ENCODE results near the gene AUTS2. TPM values are rescaled to one million over a fixed set of nuclear protein-coding genes. Genes with fewer than 3 reads are reported as not detected.

AUTS2 gene
- total RNA-seq, 2 donors from 2014 or later, result 43.4 to 52.9 TPM

DNA sequence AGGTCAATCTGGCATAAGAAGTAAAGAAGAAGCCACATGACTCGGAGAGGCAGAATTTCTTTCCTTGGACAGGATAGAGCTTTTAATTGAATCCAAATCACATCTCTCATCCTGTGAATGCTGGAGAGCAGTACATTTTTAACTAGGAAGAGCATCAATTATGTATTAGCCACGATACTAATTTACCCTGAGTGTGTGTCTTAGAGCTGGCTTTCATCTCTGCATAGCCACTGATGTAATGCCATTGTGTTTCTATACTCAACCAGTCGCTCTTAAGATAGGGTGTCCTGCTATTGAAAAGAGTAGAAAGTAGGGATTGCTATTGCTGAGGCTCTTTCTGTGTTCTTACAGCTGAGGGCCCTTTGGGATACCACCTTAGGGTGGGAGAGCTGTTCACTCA lies 280.3 kb downstream of the AUTS2 start:
- DNase-seq (ENCODE audit: low spot score), result no peak
- intact Hi-C loops (cut with DNase I), result no loop called here

DNA sequence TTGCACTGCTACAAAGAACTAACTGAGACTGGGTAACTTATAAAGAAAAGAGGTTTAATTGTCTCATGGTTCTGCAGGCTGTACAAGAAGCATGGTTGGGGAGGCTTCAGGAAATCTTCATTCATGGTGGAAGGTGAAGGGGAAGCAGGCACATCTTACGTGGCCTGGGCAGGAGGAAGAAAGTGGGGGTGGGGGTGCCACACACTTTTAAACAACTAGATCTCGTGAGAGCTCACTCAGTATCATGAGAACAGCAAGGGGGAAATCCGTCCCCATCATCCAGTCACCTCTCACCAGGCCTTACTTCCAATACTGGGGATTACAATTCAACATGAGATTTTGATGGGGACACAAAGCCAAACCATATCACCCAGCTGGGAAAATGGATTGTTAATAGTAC lies 281.7 kb downstream of the AUTS2 start:
- intact Hi-C loops (cut with DNase I), result no loop called here
- DNase-seq (ENCODE audit: low spot score), result no peak

DNA sequence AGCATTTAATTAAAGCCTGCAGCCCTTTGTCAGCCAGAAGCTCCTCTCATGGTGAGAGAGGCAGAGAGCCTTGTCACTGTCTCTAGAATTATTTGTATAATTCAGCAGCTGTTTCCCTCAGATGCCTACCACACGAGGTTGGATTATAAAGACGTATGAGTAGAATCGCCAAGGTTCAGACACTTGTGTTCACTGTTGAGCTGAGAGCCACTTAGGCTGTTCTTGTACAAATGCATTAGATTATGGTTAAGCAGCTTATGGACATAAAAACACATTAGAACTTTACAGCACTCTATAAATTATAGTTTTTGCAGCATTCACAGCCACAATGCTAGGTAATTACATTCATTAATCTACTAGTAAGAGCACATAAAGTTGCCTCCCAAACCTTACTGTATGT lies 282.6 kb downstream of the AUTS2 start:
- DNase-seq (ENCODE audit: low spot score), result no peak
- intact Hi-C loops (cut with DNase I), result no loop called here

DNA sequence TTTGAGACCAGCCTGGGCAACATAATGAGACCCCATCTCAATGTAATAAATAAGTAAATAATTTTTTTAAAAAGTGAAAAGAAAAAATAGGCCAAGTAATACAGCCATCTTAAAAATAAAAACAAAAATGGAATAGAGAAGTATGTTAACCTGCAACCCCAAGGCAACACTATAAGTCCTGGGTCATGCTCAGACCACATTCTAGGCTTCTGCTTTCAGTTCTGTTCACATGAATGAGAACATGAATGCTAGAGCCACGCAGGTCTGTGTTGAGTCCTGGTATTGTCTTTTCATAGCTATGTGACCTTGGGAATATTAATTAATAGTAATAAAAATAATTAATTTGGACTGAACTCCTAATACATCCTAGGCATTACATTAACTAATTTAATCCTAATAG lies 284.0 kb downstream of the AUTS2 start:
- intact Hi-C loops (cut with DNase I), result no loop called here
- no peak for DNase-seq (ENCODE audit: low spot score)

DNA sequence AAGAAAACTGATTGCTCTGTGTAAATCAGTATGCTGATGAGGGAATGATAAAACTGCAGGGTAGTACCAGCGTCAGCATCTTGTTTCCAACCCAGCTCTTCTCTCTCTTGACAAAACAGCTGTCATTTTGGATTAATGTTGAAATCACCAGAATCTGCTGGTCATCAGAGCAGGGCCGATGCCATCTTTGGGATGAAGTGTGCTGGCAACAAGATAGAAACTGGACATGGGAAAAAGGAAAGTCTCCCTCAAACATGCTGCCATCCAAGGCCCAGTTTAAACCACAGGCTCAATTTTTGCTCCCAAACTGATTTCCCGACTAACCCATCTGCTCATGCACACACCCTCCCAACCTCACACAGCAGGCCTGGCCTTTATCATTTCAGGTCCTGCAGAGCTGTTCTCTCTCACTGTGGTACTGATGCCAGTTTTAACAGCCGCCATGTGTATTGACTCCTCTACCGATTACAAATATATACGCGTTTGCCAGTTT lies 285.2 kb downstream of the AUTS2 start:
- intact Hi-C loops (cut with DNase I), result no loop called here
- DNase-seq (ENCODE audit: low spot score), result no peak

DNA sequence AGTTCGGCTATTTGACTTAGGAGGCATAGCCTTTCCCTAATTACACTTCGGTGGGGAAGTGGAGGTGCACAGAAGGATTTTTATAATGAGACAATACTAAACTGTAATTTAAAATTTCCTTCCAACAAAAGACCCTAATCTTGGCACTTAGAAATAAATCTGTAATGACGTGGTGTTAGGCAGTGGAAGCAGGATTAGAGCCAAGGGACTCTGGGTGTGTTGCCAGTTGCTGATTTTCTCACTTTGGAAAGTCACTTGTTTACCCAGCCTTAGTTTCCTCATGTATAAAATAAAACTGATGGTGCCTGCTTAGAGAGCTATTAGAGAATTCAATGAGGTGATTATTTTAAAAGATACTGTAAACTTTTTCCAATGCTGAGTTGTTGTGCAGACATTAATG lies 287.2 kb downstream of the AUTS2 start:
- DNase-seq (ENCODE audit: low spot score), result no peak
- intact Hi-C loops (cut with DNase I), result no loop called here

DNA sequence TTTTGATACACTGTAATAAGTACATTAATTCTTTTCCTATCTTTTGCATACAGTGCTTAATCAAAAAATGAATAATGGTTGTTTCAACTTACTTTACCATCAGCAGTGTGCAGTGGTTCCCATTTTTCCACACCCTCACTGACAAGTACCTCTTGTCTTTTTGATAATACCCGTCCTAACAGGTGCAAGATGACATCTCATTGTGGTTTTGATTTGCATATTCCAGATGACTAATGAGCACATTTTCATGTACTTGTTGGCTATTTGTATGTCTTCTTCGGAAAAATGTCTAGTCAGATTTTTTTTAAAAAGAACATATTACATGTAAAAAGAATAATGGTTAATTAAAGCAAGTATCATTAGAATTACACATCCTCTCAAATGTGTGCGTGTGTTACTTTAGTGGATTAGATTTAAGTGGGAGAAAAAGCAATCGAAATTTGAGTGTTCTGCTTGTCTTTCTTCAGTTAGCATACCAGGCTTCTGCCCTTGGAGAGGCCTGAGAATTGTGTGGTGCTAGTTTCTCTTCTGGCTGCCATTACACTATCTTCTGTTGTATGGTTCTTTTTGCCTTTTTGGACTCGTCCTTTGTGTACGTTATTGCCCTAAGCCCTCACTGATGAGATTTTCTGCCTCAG lies 291.2 kb downstream of the AUTS2 start:
- DNase-seq (ENCODE audit: low spot score), result no peak
- intact Hi-C loops (cut with DNase I), result no loop called here

DNA sequence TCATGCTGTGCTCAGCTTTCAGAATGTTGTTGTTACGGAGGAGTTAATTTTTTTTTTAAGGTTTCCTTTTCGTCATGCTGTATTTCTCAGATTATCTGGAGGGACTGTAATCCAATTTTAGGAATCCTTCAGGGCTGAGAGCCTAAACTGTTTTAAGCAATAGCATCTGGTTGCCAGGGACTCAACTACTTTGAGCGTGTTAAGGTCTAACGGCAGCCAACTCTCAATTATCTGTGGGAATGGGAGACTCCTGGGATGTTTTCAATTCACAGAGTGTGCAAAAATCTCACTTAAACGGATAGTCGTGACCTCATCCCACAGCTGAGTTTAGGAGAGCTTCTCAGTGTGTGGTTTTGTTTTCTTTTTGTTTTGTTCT lies 291.7 kb downstream of the AUTS2 start:
- DNase-seq (ENCODE audit: low spot score), result no peak

DNA sequence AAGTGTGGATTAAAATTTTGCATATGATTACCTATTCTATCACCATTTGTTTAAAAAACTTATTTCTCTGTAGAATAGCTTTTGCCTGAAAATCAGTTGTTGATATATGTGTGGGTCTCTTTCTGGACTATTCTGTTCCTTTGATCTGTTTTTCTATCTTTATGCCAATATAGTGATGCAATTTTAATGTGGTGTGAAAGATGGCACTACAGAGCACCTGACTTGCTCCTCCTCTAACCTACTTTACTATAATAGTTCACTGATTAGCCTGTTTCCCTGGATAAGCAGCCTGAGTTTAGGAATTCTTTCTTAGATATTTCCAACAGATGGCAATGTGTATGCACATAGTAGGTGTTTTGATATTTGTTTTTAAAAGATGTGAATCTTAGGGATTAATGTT lies 294.5 kb downstream of the AUTS2 start:
- no peak for DNase-seq (ENCODE audit: low spot score)
- intact Hi-C loops (cut with DNase I), result no loop called here

More for the DNA sequence above, 291.7 kb downstream of the AUTS2 start:
- intact Hi-C loops (cut with DNase I), result no loop called here

DNA sequence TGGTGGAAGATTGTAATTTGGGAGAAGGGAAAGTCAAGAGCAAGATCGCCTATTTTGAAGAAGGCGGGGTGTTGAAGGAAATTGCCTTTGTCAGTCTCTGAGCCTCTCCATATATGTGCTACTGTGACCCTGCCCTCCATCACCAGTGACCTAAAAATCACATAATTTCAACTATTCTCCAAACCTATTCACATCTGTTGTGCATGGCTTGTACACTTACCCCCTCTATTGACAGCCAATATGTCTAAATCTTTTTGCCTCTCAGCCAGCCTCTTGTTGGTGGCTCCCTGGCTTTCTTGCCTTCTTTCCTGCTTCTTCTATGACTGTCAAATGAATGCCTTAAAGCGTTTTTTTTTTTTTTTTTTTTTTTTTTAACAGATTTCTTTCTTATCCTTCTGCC lies 295.6 kb downstream of the AUTS2 start:
- intact Hi-C loops (cut with DNase I), result no loop called here
- no peak for DNase-seq (ENCODE audit: low spot score)

DNA sequence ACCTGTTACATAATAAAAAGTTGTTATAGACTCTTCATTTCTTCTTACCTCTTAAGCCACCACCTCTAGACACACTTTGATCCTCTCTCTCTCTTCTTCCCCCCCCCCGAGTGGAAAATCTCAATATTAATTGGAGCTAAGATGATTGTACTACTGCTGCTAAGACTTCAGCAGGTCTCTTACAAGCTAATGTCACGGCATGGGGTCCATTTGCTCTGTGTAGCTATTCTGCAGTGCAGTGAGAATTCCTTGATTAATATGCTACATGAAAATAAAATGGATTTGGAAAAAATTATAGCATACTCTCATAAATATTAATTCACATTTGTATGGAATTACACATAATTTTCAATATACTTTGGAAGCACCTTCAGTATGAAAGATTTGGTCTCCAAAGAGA lies 297.2 kb downstream of the AUTS2 start:
- intact Hi-C loops (cut with DNase I), result no loop called here
- DNase-seq (ENCODE audit: low spot score), result no peak

DNA sequence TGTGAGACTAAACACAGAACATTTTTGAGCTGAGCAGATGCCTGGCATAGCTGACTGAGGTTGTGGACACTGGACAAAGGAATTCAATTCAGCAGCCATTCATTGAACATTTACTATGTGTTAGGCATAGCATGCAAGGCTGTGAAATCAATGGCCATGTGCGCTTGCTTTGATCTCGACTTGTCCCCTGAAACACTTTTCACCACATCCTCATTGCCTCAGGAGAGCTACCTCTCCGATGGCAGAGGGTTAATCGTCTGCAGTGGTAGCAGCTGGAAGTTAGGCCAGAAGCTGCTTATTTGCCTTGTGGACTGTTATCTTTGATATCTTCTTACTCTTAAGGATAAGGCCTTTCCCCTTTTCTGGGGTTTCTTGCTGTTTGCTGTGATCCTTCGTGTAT lies 297.8 kb downstream of the AUTS2 start:
- intact Hi-C loops (cut with DNase I), result no loop called here

DNA sequence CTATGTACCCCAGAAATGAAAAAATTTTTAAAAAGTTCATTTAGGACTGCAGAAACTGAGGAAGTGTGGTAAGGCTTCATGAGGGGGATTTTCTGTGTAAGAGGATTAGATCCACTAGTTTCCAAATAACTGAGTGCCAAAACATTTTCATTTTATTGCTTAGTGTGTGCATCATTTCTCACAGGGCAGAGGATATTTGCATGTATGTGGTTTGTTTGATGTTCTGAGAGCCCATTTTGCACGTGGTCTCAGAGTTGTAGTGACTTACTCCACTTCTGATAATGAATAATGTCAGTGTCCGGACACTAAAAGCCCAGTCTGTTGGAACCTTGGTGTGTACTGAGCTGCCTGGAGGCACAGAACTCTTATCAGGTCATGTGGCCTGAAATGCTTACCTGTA lies 299.9 kb downstream of the AUTS2 start:
- intact Hi-C loops (cut with DNase I), result no loop called here
- no peak for DNase-seq (ENCODE audit: low spot score)

More for the DNA sequence above, 297.8 kb downstream of the AUTS2 start:
- no peak for DNase-seq (ENCODE audit: low spot score)

DNA sequence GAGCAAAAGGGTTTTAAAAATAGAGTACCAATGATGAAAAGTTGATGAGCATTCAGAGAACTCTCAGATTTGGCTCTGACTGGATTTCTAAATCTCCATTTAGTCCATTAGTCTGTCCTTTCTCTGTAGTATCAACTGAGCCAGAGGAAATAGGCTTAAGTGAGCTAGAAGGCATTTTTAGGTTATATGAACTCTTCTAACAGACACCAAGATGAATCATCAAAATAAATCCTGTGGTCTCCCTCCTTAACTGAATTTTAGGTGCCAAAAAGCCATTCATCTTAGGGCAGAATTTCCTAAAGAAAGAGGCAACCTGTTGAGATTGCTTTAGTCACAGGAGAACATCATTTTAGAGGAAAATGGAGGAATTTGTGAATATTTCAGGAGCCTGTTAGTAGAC lies 305.1 kb downstream of the AUTS2 start:
- DNase-seq (ENCODE audit: low spot score), result no peak
- intact Hi-C loops (cut with DNase I), result no loop called here

DNA sequence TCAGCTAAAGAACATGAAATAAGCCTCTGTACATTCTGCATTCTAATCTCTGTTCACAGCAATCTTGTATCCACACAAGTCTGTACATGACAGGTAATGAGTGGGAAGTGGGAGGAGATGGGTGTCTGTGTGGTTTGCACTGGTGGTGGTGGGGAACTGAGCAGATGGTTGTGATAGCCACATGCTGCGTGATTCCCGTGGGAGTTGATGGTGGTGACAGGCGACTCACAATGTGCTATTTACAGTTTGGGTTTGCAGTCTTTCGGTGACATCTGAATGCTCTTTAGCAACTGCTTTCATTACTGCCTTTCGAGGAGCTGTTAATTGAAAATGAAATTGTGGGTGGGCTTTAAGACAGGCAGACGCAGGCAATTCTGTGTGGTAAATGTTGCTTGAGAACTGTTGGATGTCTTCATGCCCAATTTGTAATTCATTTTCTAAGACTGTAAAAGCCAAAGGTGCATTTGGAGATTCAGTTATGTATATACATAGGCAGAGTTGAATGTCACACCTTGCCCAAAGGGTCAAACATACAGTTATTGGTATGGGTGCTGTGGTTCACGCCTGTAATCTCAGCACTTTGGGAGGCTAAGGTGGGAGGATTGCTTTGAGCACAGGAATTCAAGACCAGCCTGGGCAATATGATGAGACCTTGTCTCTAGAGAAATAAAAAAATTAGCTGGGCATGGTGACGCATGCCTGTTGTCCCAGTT lies 308.2 kb downstream of the AUTS2 start:
- DNase-seq (ENCODE audit: low spot score), result no peak
- intact Hi-C loops (cut with DNase I), result no loop called here

DNA sequence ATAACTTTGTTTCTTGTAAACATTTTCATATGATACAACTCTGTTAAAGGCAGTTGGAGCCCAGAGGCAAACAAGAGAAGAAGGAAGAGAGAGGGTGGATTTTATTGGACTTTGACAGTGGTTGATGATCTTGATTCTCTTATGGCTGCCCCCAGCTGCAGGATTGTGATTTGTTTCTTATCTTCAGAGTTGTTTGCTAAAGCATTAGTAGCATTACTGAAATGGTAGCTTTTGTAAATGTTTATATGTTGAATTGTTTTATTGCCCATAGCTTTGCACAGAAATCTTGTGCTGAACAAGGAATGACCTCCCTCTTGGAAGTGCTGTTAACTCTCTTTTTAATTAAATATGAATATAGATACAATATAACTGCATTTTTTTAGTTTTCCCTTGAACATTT lies 309.4 kb downstream of the AUTS2 start:
- no peak for DNase-seq (ENCODE audit: low spot score)
- intact Hi-C loops (cut with DNase I), result no loop called here

DNA sequence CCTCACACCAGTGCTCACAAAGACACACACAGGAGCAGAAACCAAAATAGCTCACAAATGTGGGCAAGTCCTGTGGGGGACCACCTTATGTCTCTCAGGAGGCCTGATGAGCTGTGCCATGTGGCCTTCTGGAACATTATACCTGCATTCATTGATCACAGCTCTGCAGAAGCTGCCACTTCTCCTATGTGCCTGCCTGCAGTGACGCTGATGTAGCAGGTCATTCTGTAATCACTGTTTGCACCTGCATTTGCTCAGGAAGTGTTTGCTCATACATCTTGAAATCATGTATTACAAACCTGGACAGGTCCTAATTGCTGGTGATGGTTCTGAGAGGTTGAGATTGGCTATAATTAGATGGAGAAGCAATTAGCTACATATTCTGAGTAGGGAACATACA lies 310.2 kb downstream of the AUTS2 start:
- intact Hi-C loops (cut with DNase I), result no loop called here
- no peak for DNase-seq (ENCODE audit: low spot score)

DNA sequence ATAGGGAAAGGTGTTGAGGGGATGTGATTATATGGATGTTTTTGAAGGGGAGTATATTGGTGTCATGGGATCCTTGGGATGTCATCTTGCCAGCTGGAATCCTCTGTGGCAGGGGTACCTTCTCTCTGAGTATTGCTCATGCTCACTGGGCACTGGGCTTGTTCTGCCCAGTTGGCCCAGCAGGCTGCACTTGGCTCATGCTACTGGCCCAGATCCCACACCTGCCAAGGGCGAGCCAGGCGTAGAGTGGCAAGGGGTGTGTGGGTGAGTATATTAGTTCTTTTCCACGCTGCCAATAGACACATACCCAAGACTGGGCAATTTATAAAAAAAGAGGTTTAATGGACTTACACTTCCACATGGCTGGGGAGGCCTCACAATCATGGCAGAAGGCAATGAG lies 311.9 kb downstream of the AUTS2 start:
- DNase-seq (ENCODE audit: low spot score), result no peak
- intact Hi-C loops (cut with DNase I), result no loop called here

DNA sequence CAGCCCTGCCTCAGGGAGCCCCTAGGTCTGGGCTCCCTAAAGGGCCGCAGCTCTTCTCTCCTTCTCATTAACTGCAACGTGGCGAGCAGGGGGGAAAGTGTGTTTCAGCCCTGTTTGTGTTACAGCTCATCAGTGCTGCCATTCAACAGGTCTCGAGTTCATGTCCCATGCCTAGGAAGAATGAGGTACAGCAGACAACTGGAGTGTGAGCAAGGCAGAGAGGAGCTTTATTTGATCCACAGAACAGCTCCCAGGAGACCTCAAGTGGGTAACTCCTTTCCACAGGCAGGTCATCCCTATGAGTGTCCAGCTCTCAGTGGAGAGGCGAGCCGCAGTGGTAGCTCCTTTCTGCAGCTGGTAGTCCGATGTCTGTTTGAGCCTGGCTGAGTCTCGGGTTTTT lies 313.1 kb downstream of the AUTS2 start:
- intact Hi-C loops (cut with DNase I), result no loop called here
- DNase-seq (ENCODE audit: low spot score), result no peak

DNA sequence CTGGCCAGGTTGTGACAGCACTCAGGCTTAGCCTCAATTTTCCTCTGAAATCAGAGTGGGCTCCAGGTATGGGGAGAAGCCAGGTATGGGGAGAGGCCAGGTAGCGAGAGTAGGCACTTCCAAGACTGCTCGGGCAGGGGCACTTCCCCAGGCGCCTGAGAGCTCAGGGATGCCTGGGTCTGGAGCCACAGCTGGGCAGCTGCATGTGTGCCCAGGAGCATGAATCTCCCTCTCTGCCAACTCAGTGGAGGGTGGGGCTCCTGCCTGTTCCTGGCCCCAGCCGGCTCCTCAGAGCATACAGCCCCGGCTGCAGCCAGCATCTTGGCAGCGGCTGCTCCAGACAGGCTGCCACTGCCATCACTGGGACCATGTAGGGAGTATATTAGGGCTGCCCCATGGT lies 313.9 kb downstream of the AUTS2 start:
- intact Hi-C loops (cut with DNase I), result loop anchor here in 1 of 2 donors (2.0 kb wide), 1 partner anchor 69 kb away; no protein-coding TSS in a partner anchor
- DNase-seq (ENCODE audit: low spot score), result no peak

DNA sequence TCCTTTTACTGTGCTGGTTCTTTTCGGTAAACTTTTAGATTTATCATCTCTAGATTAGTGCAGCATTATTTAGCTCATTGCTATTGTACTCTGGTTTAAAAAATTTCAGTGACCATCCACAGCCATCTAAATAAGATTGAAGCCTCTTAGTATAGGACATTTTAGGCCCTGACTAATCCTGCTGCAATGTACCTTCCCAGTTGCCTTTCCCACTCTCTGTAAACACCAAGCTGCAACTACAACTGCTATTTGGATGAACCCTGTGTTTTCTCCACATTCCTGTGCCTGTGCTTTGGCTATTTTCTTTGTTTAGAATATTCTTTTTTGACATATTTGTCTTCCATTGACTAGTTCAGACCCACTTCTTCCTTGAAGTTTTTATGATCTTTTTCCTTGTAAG lies 314.6 kb downstream of the AUTS2 start:
- intact Hi-C loops (cut with DNase I), result loop anchor here in 1 of 2 donors (2.0 kb wide), 1 partner anchor 70 kb away; no protein-coding TSS in a partner anchor
- DNase-seq (ENCODE audit: low spot score), result no peak

All from posterior vena cava (tissue), 2 donors.